Endothelial cell of umbilical vein (primary cell): Measurements from ENCODE around the gene SYDE2. TPM values are rescaled to one million over a fixed set of nuclear protein-coding genes. Genes with fewer than 3 reads are reported as not detected.

Experiments used
- BruUV-seq: library from RNA; stranded (reverse); fragments of 400-500 nt; replicated peaks from 2 replicates; lab custom pipeline; 2021; lab: Mats Ljungman, UMichigan
- CTCF ChIA-PET: fragments of 300-600, 350-600 bp; sonication (Branson Sonifier 250); formaldehyde crosslinking; loops from one replicate; lab custom pipeline; 2021; ENCODE audit warnings: antibody characterized with exemption, inconsistent platforms; lab: Charles Lee
- POLR2A ChIA-PET: fragments of 300-600, 350-600 bp; sonication (Branson Sonifier 250); formaldehyde crosslinking; loops from one replicate; lab custom pipeline; 2021; ENCODE audit warnings: antibody characterized with exemption, inconsistent platforms; lab: Charles Lee
- DNase-seq: peaks from one replicate; pipeline ENCODE4 v3.0.0-alpha.2; 2011; ENCODE audit warnings: low read depth, low spot score
- FAIRE-seq: peaks from 2 replicates; lab custom pipeline; 2011; peaks lifted over from hg19 to GRCh38; lab: Jason Lieb, UNC
- H2AFZ ChIP-seq: 2 replicates; pipeline ENCODE4 v1.6.0; 2012; ENCODE audit warnings: low read depth, low read length, control low read depth, inconsistent platforms
- H3K27ac ChIP-seq: 2 replicates; pipeline ENCODE4 v1.5.1; 2011; ENCODE audit warnings: low read depth, mild to moderate bottlenecking, control low read depth, low read length, moderate library complexity; ENCODE audit not compliant: insufficient read depth
- H3K27me3 ChIP-seq, 2 experiments: 2 replicates each; pipeline versions ENCODE4 v1.6.0 to v1.6.1; 2011; ENCODE audit warnings: low read length in 2 of 2, mixed read lengths in 1 of 2; ENCODE audit not compliant: control insufficient read depth in 2 of 2, insufficient read depth in 2 of 2
- H3K36me3 ChIP-seq, 2 experiments: 2 replicates in 1 of 2; 3 replicates in 1 of 2; pipeline ENCODE4 v1.5.1; 2011; ENCODE audit warnings: low read length in 2 of 2, mild to moderate bottlenecking in 1 of 2, moderate library complexity in 1 of 2; ENCODE audit not compliant: control insufficient read depth in 2 of 2, insufficient read depth in 2 of 2; ENCODE audit errors: extremely low read depth in 1 of 2
- H3K4me1 ChIP-seq: 3 replicates; pipeline ENCODE4 v1.5.1; 2011; ENCODE audit warnings: mild to moderate bottlenecking, low read length; ENCODE audit not compliant: control insufficient read depth, insufficient read depth; ENCODE audit errors: extremely low read depth
- H3K4me2 ChIP-seq: 2 replicates; pipeline ENCODE4 v1.6.1; 2011; ENCODE audit warnings: low read length, control low read depth, mixed read lengths; ENCODE audit not compliant: insufficient read depth
- H3K4me3 ChIP-seq, 3 experiments: fragments of 200-600 bp in 1 of 3; sonication (generic), shearing (Covaris generic) in 1 of 3; replicated peaks in 1 of 3; 2 replicates each; pipeline ENCODE4 v1.5.1; 2011 to 2016; ENCODE audit warnings: control low read depth in 3 of 3, low read length in 3 of 3, mild to moderate bottlenecking in 2 of 3, inconsistent platforms in 1 of 3, low read depth in 1 of 3, moderate library complexity in 1 of 3; ENCODE audit not compliant: insufficient read depth in 1 of 3
- H3K79me2 ChIP-seq: 2 replicates; pipeline ENCODE4 v1.6.0; 2012; ENCODE audit warnings: low read length, inconsistent platforms; ENCODE audit not compliant: control insufficient read depth, insufficient read depth
- H3K9ac ChIP-seq: replicated peaks from 2 replicates; pipeline ENCODE3; 2011; ENCODE audit warnings: low read length, control low read depth; ENCODE audit not compliant: insufficient read depth; ENCODE audit errors: extremely low read depth
- H3K9me1 ChIP-seq: replicated peaks from 3 replicates; pipeline ENCODE4 v1.6.0; 2011; ENCODE audit warnings: mild to moderate bottlenecking, low read length; ENCODE audit not compliant: control insufficient read depth, insufficient read depth; ENCODE audit errors: extremely low read depth
- H3K9me3 ChIP-seq: replicated peaks from 2 replicates; pipeline ENCODE4 v1.5.1; 2012; ENCODE audit warnings: low read length, inconsistent platforms; ENCODE audit not compliant: control insufficient read depth, insufficient read depth
- H4K20me1 ChIP-seq: replicated peaks from 2 replicates; pipeline ENCODE3; 2011; ENCODE audit warnings: mild to moderate bottlenecking, low read length; ENCODE audit not compliant: control insufficient read depth, insufficient read depth; ENCODE audit errors: extremely low read depth
- CTCF ChIP-seq, 2 donors: IDR thresholded peaks; 1 replicate in 1 of 2; 2 replicates in 1 of 2; pipeline ENCODE4 v1.5.1; 2011; ENCODE audit warnings: low read length in 2 of 2, mild to moderate bottlenecking in 2 of 2, moderate library complexity in 2 of 2, control low read depth in 1 of 2, inconsistent platforms in 1 of 2, low read depth in 1 of 2; ENCODE audit not compliant: insufficient read depth in 1 of 2; ENCODE audit errors: extremely low read depth in 1 of 2
- FOS ChIP-seq: IDR thresholded peaks from 2 replicates; pipeline ENCODE4 v1.6.1; 2011; ENCODE audit warnings: mild to moderate bottlenecking, low read length, moderate library complexity, borderline replicate concordance; ENCODE audit not compliant: insufficient read depth
- GATA2 ChIP-seq: IDR thresholded peaks from 2 replicates; pipeline ENCODE4 v1.7.0; 2011; ENCODE audit warnings: low read depth, mild to moderate bottlenecking, moderate library complexity, mixed read lengths, low read length; ENCODE audit not compliant: insufficient read length, insufficient read depth
- JUN ChIP-seq: IDR thresholded peaks from 2 replicates; pipeline ENCODE4 v1.6.1; 2011; ENCODE audit warnings: borderline replicate concordance, low read depth; ENCODE audit not compliant: insufficient read length, insufficient read depth
- MAX ChIP-seq: IDR thresholded peaks from 2 replicates; pipeline ENCODE4 v1.6.1; 2011; ENCODE audit not compliant: insufficient read depth, insufficient read length
- POLR2A ChIP-seq: IDR thresholded peaks from 2 replicates; pipeline ENCODE4 v1.6.1; 2012; ENCODE audit warnings: low read depth, mild to moderate bottlenecking, control low read depth, low read length
- POLR2AphosphoS5 ChIP-seq: IDR thresholded peaks from 2 replicates; pipeline ENCODE4 v1.6.1; 2012; ENCODE audit warnings: low read depth, mild to moderate bottlenecking, control low read depth, low read length, moderate library complexity; ENCODE audit not compliant: insufficient read depth
- dilution Hi-C: fragments of 300-500 bp; cut with MboI; formaldehyde crosslinking; loops from one replicate; pipeline ENCODE4 v1.15.0; 2019; ENCODE audit warnings: low sequenced_read_pairs; ENCODE audit not compliant: extremely low pct_ligation_motif_present
- intact Hi-C: fragments of 100-400 bp; cut with micrococcal nuclease; formaldehyde crosslinking; loops from one replicate; pipeline ENCODE4 v1.10.0; 2022
- polyA plus RNA-seq, 4 experiments: library from polyadenylated mRNA; depleted of rRNA in 3 of 4; stranded (reverse) in 3 of 4; unstranded in 1 of 4; fragments of >200 nt; gene quantifications; 2 replicates each; pipeline versions ENCODE4 v1.2.1 to v1.2.3, GENCODE V29; 2011 to 2012; ENCODE audit warnings: missing spikeins in 1 of 4
- total RNA-seq: library from RNA; stranded (reverse); gene quantifications from 2 replicates; pipeline ENCODE4 v1.2.3, GENCODE V29; 2021

SYDE2 gene
- total and polyA plus RNA-seq, 2 donors (not counting 3 experiments of a cell fraction or from before 2014, with no cell fraction given), result 0.52 to 3.1 TPM

GRCh38 chr1:85157436-85157835 lies 43.4 kb downstream of the SYDE2 start:
- ChIA-PET CTCF (no interaction called here), POLR2A (no interaction called here)
- H3K9me3 ChIP-seq, result no peaks in the 10 kb centered on the region
- no peaks in the 10 kb centered on the region for H3K79me2 ChIP-seq
- H2AFZ ChIP-seq, result no peak overlapping the region
- dilution Hi-C loops (no loop called here), intact Hi-C loops (no loop called here)
- H3K9me1 ChIP-seq, result no peaks in the 10 kb centered on the region
- no TSS peak for BruUV-seq
- no peaks in the 10 kb centered on the region for H4K20me1 ChIP-seq
- no peak overlapping the region for H3K9ac ChIP-seq
- H3K27ac ChIP-seq, result no peak overlapping the region
- H3K4me1 ChIP-seq, result no peaks in the 10 kb centered on the region
- no peaks in the 10 kb centered on the region for H3K27me3 ChIP-seq
- no peaks in the 10 kb centered on the region for H3K36me3 ChIP-seq
- FAIRE-seq, result no peak
- no peak for DNase-seq
- TF ChIP-seq POLR2AphosphoS5, result no peak
- TF ChIP-seq GATA2, result no peak
- no peak for TF ChIP-seq MAX
- TF ChIP-seq FOS, result no peak
- TF ChIP-seq JUN, result no peak
- no peak for TF ChIP-seq POLR2A
- TF ChIP-seq CTCF (IDR thresholded peaks at IDR 0.05; ENCODE audit: extremely low read depth in 1 of 2, insufficient read depth in 1 of 2, low read depth in 1 of 2, low read length in 2 of 2), result no peak
- no peak overlapping the region for H3K4me2 ChIP-seq
- no peak overlapping the region for H3K4me3 ChIP-seq
